Effector memory CD4-positive, alpha-beta T cell (primary cell): ENCODE results near the gene GALNT9.

ENCODE experiments used
- DNase-seq, 3 donors: peaks; one replicate each; pipeline ENCODE4 v3.0.0-alpha.2; 2020
- H3K27ac ChIP-seq: 2 replicates; pipeline ENCODE4 v1.7.0; 2013; ENCODE audit warnings: mild to moderate bottlenecking, low read length, moderate library complexity; ENCODE audit not compliant: insufficient read depth, poor library complexity, severe bottlenecking
- H3K27me3 ChIP-seq: replicated peaks from 2 replicates; pipeline ENCODE4 v1.7.0; 2013; ENCODE audit warnings: mild to moderate bottlenecking, low read length; ENCODE audit not compliant: insufficient read depth, control insufficient read depth, poor library complexity, severe bottlenecking
- H3K36me3 ChIP-seq: 2 replicates; pipeline ENCODE4 v1.7.0; 2013; ENCODE audit warnings: mild to moderate bottlenecking, low read length, moderate library complexity; ENCODE audit not compliant: control insufficient read depth, insufficient read depth
- H3K4me1 ChIP-seq: 2 replicates; pipeline ENCODE4 v1.7.0; 2013; ENCODE audit warnings: low read length, mild to moderate bottlenecking; ENCODE audit not compliant: control insufficient read depth, insufficient read depth, poor library complexity, severe bottlenecking
- H3K4me3 ChIP-seq: 2 replicates; pipeline ENCODE4 v1.7.0; 2013; ENCODE audit warnings: low read length, low read depth, mild to moderate bottlenecking; ENCODE audit not compliant: insufficient read depth, poor library complexity, severe bottlenecking
- H3K9me3 ChIP-seq: 2 replicates; pipeline ENCODE4 v1.7.0; 2013; ENCODE audit warnings: mild to moderate bottlenecking, low read length, moderate library complexity; ENCODE audit not compliant: control insufficient read depth

GALNT9 gene

DNA sequence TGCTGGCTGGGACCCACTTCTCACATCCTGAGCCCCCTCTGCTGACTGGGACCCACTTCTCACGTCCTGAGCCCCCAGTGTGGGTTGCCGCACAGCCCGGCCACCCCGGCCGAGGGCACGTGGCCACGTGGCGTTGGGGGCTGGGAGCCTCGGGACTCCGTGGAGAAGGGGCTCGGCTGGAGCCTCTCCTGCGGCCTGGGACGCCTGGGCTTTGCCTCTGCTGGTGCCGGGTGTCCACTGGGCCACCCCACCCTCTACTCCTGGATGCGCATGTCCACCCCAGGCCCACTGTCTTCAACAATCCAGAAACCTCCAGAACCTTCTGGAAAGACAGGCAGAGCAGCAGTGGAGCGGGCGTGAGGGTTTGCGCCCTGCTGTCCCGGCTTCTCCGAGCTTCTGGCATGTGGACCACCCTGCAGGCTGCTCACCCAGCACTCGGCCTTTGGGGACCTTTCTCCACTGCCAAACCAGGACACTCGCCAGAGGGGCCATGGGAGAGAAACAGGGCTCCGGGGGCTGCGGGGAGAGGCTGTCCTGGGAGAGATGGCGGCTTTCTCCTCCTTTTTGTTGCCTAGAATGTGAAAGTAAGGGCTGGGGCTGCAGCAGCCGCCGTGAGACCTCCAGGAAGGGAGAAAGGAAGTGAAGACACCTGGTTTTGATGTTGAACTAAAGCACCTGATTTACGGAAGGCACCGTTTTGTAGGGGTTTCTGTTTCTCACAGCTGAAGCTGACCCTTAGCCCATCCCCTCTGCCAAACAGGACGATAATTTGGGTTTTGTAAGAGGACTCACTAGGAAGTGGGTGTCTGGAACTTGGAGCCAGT is 155.2 kb downstream of the GALNT9 start:
- Histone ChIP-seq H3K27me3 (peaks cover 3% of the 10 kb centered on the region), H3K4me1 (peaks cover 28% of the 10 kb centered on the region), H3K27ac (no peak overlapping the region), H3K9me3 (no peaks in the 10 kb centered on the region), H3K36me3 (no peaks in the 10 kb centered on the region), H3K4me3 (no peak overlapping the region)
- no peak for DNase-seq

DNA sequence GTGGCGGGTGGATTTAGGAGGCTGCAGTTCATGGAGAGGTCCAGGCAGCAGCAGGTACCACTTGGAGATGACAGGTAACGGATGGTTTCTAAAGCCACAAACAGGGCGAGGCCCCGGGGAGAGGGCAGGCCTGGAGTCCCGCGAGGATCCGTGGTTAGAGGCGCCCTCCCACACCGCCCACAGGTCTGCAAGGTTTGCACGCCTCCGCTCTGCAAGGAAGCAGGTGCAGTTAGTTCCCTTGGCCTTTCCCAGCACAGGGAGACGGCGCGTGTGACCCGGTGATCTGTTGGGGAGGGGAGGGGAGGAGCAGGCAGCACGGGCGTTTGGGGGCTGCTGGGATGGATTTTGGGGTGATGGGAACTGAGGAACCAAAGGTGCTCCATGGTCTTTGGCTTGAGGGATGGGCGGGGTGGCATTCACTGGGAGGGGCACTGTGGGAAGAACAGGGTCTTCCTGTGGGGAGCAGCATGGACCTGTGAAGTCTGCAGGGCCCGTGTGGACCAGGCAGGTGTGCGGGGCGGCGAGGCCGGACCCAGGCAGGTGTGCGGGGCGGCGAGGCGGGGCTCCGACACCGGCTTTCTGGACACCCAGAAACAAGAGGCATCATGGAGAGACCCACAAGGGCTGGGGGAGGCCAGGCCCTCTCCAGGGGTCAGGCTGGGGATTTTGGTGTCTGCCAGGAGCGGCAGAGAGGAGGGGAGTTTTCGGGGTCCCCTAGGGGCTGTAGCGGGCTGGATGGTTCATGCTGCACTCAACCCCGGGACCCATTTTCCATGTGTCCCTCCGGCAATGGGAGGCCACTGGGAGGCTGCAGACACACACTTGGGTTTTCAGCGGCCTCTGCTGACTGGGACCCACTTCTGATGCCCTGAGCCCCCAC is 156.0 kb downstream of the GALNT9 start:
- Histone ChIP-seq H3K27ac (no peak overlapping the region), H3K36me3 (no peaks in the 10 kb centered on the region), H3K9me3 (no peaks in the 10 kb centered on the region), H3K27me3 (peaks cover 3% of the 10 kb centered on the region), H3K4me3 (no peak overlapping the region), H3K4me1 (peaks cover 26% of the 10 kb centered on the region)
- DNase-seq = no peak

DNA sequence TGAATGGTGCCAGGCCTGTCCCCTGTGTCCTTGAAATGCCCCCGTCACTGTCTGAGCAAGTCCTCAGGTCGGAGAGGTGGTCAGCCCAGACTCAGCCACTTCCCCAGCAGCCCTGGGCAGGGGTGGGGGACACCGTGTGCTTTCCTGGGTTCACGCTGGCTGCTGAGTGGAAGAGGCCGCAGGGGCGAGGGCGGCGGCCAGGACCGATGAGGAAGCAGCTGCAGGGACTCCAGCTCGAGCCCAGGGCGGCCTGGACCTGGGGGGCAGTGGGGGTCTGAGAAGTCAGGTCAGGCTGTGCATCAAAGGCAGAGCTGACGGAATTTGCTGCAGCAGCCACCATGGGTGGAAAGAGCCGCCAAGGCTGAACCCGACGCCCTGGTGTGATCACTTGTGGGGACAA is 156.8 kb downstream of the GALNT9 start:
- no peak overlapping the region for H3K27ac ChIP-seq
- no peak overlapping the region for H3K4me3 ChIP-seq
- DNase-seq = no peak
- H3K9me3 ChIP-seq = no peaks in the 10 kb centered on the region
- H3K27me3 ChIP-seq = peaks cover 3% of the 10 kb centered on the region
- H3K36me3 ChIP-seq = no peaks in the 10 kb centered on the region
- peaks cover 32% of the 10 kb centered on the region for H3K4me1 ChIP-seq

- Histone ChIP-seq H3K36me3 (no peaks in the 10 kb centered on the region), H3K9me3 (no peaks in the 10 kb centered on the region), H3K27ac (no peak overlapping the region), H3K27me3 (peaks cover 3% of the 10 kb centered on the region), H3K4me1 (peaks cover 33% of the 10 kb centered on the region), H3K4me3 (no peak overlapping the region)
- no peak for DNase-seq
Observed at GRCh38 chr12:132171968-132172521, 157.3 kb downstream of the GALNT9 start.

GRCh38 chr12:132171293-132171967 is 158.0 kb downstream of the GALNT9 start:
- peaks cover 33% of the 10 kb centered on the region for H3K4me1 ChIP-seq
- no peaks in the 10 kb centered on the region for H3K9me3 ChIP-seq
- no peak for DNase-seq
- H3K4me3 ChIP-seq = no peak overlapping the region
- H3K27me3 ChIP-seq = peaks cover 3% of the 10 kb centered on the region
- H3K36me3 ChIP-seq = no peaks in the 10 kb centered on the region
- H3K27ac ChIP-seq = no peak overlapping the region

- DNase-seq = no peak
Observed at GRCh38 chr12:132170637-132171292, 158.6 kb downstream of the GALNT9 start.

GRCh38 chr12:132170094-132170636 is 159.2 kb downstream of the GALNT9 start:
- no peak for DNase-seq

More at GRCh38 chr12:132170637-132171292, 158.6 kb downstream of the GALNT9 start:
- Histone ChIP-seq H3K4me1 (peaks cover 33% of the 10 kb centered on the region), H3K36me3 (no peaks in the 10 kb centered on the region), H3K4me3 (no peak overlapping the region), H3K27ac (no peak overlapping the region), H3K9me3 (no peaks in the 10 kb centered on the region), H3K27me3 (peaks cover 3% of the 10 kb centered on the region)

DNA sequence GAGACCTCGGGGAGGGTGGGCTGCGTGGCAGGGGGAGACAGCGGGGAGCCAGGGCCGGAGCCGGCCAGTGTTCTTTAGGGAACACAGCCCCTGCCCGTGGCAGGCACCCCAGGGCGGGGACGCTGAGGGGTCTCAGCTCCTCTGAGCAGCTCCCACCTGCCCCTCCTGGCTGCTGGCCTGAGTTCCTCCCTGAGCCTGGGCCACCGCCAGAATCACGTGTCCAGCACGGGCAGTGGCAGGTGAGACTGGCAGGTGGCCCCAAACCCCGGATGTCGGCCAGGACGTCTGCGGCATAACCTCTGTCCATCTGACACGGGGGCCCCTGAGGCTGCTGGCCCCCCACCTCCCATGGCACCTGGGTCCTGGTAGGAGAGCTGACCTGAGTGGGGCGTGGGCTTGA is 160.0 kb downstream of the GALNT9 start:
- Histone ChIP-seq H3K4me3 (no peak overlapping the region), H3K27me3 (peaks cover 3% of the 10 kb centered on the region), H3K27ac (no peak overlapping the region), H3K4me1 (peaks cover 26% of the 10 kb centered on the region), H3K9me3 (no peaks in the 10 kb centered on the region), H3K36me3 (no peaks in the 10 kb centered on the region)
- no peak for DNase-seq

More at GRCh38 chr12:132170094-132170636, 159.2 kb downstream of the GALNT9 start:
- no peaks in the 10 kb centered on the region for H3K36me3 ChIP-seq
- H3K9me3 ChIP-seq = no peaks in the 10 kb centered on the region
- H3K27ac ChIP-seq = no peak overlapping the region
- H3K27me3 ChIP-seq = peaks cover 3% of the 10 kb centered on the region
- H3K4me3 ChIP-seq = no peak overlapping the region
- H3K4me1 ChIP-seq = peaks cover 33% of the 10 kb centered on the region
